Mesodermal cell (in vitro differentiated cells): ENCODE results near the gene DNAJC27.

Source experiments
- H3K27ac ChIP-seq: 2 replicates; pipeline ENCODE4 v1.7.0; 2013; ENCODE audit warnings: mild to moderate bottlenecking, low read depth, low read length, moderate library complexity; ENCODE audit not compliant: severe bottlenecking
- H3K36me3 ChIP-seq: 2 replicates; pipeline ENCODE4 v1.7.1; 2013; ENCODE audit warnings: mild to moderate bottlenecking, low read length, moderate library complexity; ENCODE audit not compliant: control insufficient read depth, insufficient read depth
- H3K4me1 ChIP-seq: one replicate; pipeline ENCODE4 v1.7.1; 2013; ENCODE audit warnings: mild to moderate bottlenecking, low read length; ENCODE audit not compliant: insufficient read depth, control insufficient read depth, poor library complexity, severe bottlenecking
- H3K4me3 ChIP-seq: 2 replicates; pipeline ENCODE4 v1.7.0; 2013; ENCODE audit warnings: low read length, control low read depth, mild to moderate bottlenecking; ENCODE audit not compliant: insufficient read depth, poor library complexity, severe bottlenecking; ENCODE audit errors: extremely low read depth
- H3K9me3 ChIP-seq: 2 replicates; pipeline ENCODE4 v1.7.1; 2013; ENCODE audit warnings: mild to moderate bottlenecking, low read length, moderate library complexity; ENCODE audit not compliant: control insufficient read depth
- WGBS, 2 experiments: methylation state at CpG; one replicate each; pipeline ENCODE4 v1.1.5; 2013; ENCODE audit warnings: missing lambda C conversion rate in 2 of 2; ENCODE audit not compliant: insufficient coverage in 2 of 2; 5-methylcytosine and 5-hydroxymethylcytosine counted together

Gene DNAJC27

GRCh38 chr2:24909555-24910177 is 62.1 kb downstream of the DNAJC27 start:
- 84 to 93% methylated on average over 4 to 5 of the region's 5 CpGs for WGBS, 2 experiments
- H3K4me3 ChIP-seq: no peak overlapping the region
- no peaks in the 10 kb centered on the region for H3K4me1 ChIP-seq
- no peak overlapping the region for H3K27ac ChIP-seq
- H3K9me3 ChIP-seq: no peaks in the 10 kb centered on the region
- H3K36me3 ChIP-seq: peaks cover 26% of the 10 kb centered on the region

DNA sequence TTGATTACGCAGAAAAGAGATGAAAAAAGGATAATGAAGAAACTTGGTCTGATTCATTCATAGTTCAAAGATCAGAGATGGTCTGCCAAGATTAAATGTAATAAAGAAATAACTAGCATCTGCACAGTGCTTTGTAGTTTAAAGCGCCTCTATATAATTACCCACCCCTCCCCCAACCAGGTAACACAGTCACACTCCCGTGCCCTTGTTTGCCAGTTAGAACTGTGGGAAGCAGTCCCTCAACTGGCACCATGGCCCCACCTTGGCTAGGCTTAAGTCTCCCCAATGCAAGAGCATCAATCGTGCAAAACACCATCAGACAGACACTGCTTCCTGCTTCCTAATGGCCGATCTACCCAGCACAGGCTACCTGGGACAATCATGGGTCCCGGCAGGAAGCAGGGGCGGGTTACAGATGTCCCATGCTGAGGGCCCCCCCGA is 63.3 kb downstream of the DNAJC27 start:
- no peak overlapping the region for H3K4me3 ChIP-seq
- H3K27ac ChIP-seq: no peak overlapping the region
- WGBS, 2 experiments: 83 to 89% methylated on average over 4 to 6 of the region's 8 CpGs
- no peaks in the 10 kb centered on the region for H3K4me1 ChIP-seq
- peaks cover 26% of the 10 kb centered on the region for H3K36me3 ChIP-seq
- no peaks in the 10 kb centered on the region for H3K9me3 ChIP-seq

GRCh38 chr2:24907116-24907515 is 64.6 kb downstream of the DNAJC27 start:
- peak overlapping the region; percentile 33 for H3K27ac ChIP-seq
- 92% methylated on average over 4 of the region's 5 CpGs; no CpG with 5 or more reads in 1 of the 2 experiments for WGBS, 2 experiments
- H3K36me3 ChIP-seq: peaks cover 36% of the 10 kb centered on the region
- no peaks in the 10 kb centered on the region for H3K4me1 ChIP-seq
- H3K9me3 ChIP-seq: no peaks in the 10 kb centered on the region
- no peak overlapping the region for H3K4me3 ChIP-seq

GRCh38 chr2:24906466-24906865 is 65.3 kb downstream of the DNAJC27 start:
- 98% methylated on average over 5 to 6 of the region's 6 CpGs for WGBS, 2 experiments

DNA sequence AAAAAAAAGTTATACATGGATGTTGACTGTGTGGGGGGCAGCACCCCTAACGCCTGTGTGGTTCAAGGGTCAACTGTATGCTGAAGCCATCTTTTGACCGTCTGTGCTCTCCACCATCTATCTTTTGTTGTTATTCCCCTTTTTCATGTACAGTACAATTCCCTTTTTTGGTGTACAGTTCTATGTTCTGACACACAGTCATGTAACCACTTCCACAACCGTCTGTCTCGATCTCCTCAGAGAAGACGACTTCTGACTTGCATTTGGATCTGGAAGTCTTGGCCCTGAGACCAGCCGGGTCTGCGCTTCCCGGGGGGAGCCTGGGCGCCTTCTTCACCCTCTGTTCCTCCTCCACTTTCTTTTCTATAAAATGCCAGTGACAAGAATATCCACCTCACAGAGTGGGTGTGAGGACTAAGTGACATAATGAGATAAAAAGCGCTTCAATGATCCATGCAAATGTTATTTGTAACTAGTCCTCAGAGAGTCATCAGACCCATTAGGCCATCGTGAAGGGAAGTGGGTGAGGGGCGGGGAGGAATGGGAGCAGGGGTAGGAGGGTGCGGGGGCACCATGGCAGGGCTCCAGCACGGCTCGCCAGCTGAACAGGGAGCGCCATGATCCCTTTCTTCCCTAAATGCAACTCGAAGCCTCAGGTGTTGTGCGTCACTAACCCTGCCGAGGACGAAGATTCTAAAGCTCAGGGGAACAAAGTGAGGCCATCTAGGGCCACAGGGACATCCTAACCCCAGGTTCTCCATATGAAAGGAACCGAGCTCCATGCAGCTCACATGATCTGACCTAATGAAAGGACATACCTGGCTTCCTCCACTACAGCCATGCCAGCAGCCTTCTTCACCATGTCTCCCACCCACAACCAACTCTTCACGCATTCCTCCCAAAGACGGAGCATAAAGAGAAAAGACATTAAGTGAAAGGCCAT is 68.3 kb downstream of the DNAJC27 start:
- WGBS, 2 experiments: 88 to 91% methylated on average over 18 to 21 of the region's 23 CpGs
- no peak overlapping the region for H3K4me3 ChIP-seq
- peaks cover 26% of the 10 kb centered on the region for H3K36me3 ChIP-seq
- no peaks in the 10 kb centered on the region for H3K9me3 ChIP-seq
- no peaks in the 10 kb centered on the region for H3K4me1 ChIP-seq
- H3K27ac ChIP-seq: no peak overlapping the region

More at GRCh38 chr2:24906466-24906865, 65.3 kb downstream of the DNAJC27 start:
- Histone ChIP-seq H3K4me1 (no peaks in the 10 kb centered on the region), H3K27ac (no peak overlapping the region), H3K9me3 (no peaks in the 10 kb centered on the region), H3K4me3 (no peak overlapping the region), H3K36me3 (peaks cover 31% of the 10 kb centered on the region)

- no peak overlapping the region for H3K4me3 ChIP-seq
- H3K4me1 ChIP-seq: no peaks in the 10 kb centered on the region
- H3K9me3 ChIP-seq: peaks cover 15% of the 10 kb centered on the region
- no peak overlapping the region for H3K27ac ChIP-seq
- H3K36me3 ChIP-seq: peaks cover 46% of the 10 kb centered on the region
- WGBS, 2 experiments: 90 to 100% methylated on average over 1 to 5 of the region's 7 CpGs
Measured at GRCh38 chr2:24899361-24899910, 72.3 kb downstream of the DNAJC27 start.

GRCh38 chr2:24898122-24899109 is 73.3 kb downstream of the DNAJC27 start:
- H3K4me3 ChIP-seq: no peak overlapping the region
- H3K27ac ChIP-seq: no peak overlapping the region
- H3K9me3 ChIP-seq: peaks cover 19% of the 10 kb centered on the region
- 77 to 91% methylated on average over 20 to 23 of the region's 30 CpGs for WGBS, 2 experiments
- H3K36me3 ChIP-seq: peaks cover 45% of the 10 kb centered on the region
- H3K4me1 ChIP-seq: no peaks in the 10 kb centered on the region

GRCh38 chr2:24894750-24895149 is 77.0 kb downstream of the DNAJC27 start:
- 100% methylated on average over 1 of the region's 3 CpGs; no CpG with 5 or more reads in 1 of the 2 experiments for WGBS, 2 experiments
- Histone ChIP-seq H3K27ac (no peak overlapping the region), H3K36me3 (peaks cover 30% of the 10 kb centered on the region), H3K9me3 (peaks cover 19% of the 10 kb centered on the region), H3K4me3 (no peak overlapping the region), H3K4me1 (no peaks in the 10 kb centered on the region)

DNA sequence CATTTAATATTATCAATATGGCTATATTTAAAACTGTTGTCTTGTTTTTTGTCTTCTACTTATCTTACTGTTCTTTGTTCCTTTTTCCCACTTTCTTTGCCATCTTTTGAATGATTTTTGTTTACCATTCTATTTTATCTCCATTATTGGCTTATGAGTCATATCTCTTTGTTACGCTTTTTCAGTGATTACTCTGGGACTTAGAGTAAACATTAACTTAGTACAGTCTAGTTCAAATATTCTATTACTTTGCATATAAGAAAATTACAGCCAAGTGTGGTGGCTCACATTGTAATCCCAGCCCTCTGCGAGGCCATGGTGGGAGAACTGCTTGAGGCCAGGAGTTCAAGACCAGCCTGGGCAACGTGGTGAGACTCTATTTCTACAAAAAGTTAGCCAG is 77.8 kb downstream of the DNAJC27 start:
- Histone ChIP-seq H3K9me3 (peaks cover 19% of the 10 kb centered on the region), H3K4me1 (no peaks in the 10 kb centered on the region), H3K27ac (no peak overlapping the region), H3K4me3 (no peak overlapping the region), H3K36me3 (peaks cover 28% of the 10 kb centered on the region)
- 86 to 94% methylated on average over 2 of the region's 3 CpGs for WGBS, 2 experiments
